Measurements from ENCODE around the gene TNFRSF18. TPM values are rescaled to one million over a fixed set of nuclear protein-coding genes. Genes with fewer than 3 reads are reported as not detected.

TNFRSF18 gene
- polyA plus RNA-seq, 1 donor from 2014 or later: not detected

- H3F3A ChIP-seq (ENCODE audit: insufficient read depth, low read length, poor library complexity, severe bottlenecking): no peaks in the 10 kb centered on the region
- no peak overlapping the region for H3K27ac ChIP-seq (ENCODE audit: low read length)
- H3K4me3 ChIP-seq (ENCODE audit: low read length): no peak overlapping the region
- no peaks in the 10 kb centered on the region for H3K79me2 ChIP-seq (replicated peaks; ENCODE audit: insufficient read depth, low read length)
- no peaks in the 10 kb centered on the region for H3K9me2 ChIP-seq (ENCODE audit: insufficient read depth, low read length)
- no peaks in the 10 kb centered on the region for H4K20me1 ChIP-seq (ENCODE audit: insufficient read depth)
- TF ChIP-seq RAD21 (conservative IDR thresholded peaks at IDR 0.05): no peak
- no peak for TF ChIP-seq EZH2 (IDR thresholded peaks at IDR 0.05; ENCODE audit: borderline replicate concordance, insufficient read depth, low read length, poor library complexity, severe bottlenecking)
- H3K9me3 ChIP-seq (ENCODE audit: low read length): no peaks in the 10 kb centered on the region
- no peak overlapping the region for H3K9ac ChIP-seq (ENCODE audit: low read length)
- no peak overlapping the region for H3K4me2 ChIP-seq (ENCODE audit: low read length)
- H2AFZ ChIP-seq (ENCODE audit: low read depth, low read length): no peak overlapping the region
- H3K27me3 ChIP-seq (ENCODE audit: insufficient read depth, low read depth, low read length): no peaks in the 10 kb centered on the region
- no peaks in the 10 kb centered on the region for H3K36me3 ChIP-seq (ENCODE audit: insufficient read depth, low read length)
These were observed 48.3 kb downstream of the TNFRSF18 start for GRCh38 chr1:1157914-1158710.

DNA sequence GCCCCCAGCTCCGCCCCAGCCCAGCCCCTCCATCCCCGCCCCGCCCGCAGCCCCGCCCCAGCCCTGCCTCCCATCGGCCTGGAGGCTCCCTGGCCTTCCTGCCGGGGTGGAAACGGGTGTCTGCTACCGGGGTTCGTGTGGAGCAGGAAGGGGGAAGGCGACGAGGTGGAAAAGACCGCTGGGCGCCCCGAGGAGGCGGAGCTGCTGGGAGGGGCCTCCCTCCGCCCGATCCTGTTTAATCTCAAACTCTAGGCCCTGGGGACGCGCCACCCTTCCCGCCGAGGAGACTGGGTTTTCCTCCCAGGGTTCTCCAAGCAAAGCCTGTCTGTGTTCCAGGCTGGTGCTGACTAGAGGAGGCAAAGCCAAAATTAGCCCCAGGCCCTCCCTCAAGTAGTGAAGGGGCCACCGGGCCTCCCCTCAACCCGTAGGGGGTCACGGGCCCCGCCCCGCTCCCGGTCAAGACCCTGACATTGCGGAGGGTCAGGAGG is 48.9 kb downstream of the TNFRSF18 start:
- H3K27ac ChIP-seq (ENCODE audit: low read length): no peak overlapping the region
- no peaks in the 10 kb centered on the region for H4K20me1 ChIP-seq (ENCODE audit: insufficient read depth)
- H3K9ac ChIP-seq (ENCODE audit: low read length): no peak overlapping the region
- H2AFZ ChIP-seq (ENCODE audit: low read depth, low read length): no peak overlapping the region
- no peaks in the 10 kb centered on the region for H3K36me3 ChIP-seq (ENCODE audit: insufficient read depth, low read length)
- H3K4me3 ChIP-seq (ENCODE audit: low read length): no peak overlapping the region
- H3F3A ChIP-seq (ENCODE audit: insufficient read depth, low read length, poor library complexity, severe bottlenecking): no peaks in the 10 kb centered on the region
- no peak overlapping the region for H3K4me2 ChIP-seq (ENCODE audit: low read length)
- no peaks in the 10 kb centered on the region for H3K27me3 ChIP-seq (ENCODE audit: insufficient read depth, low read depth, low read length)
- H3K79me2 ChIP-seq (replicated peaks; ENCODE audit: insufficient read depth, low read length): no peaks in the 10 kb centered on the region
- no peak for TF ChIP-seq RAD21 (conservative IDR thresholded peaks at IDR 0.05)
- no peak for TF ChIP-seq EP300 (conservative IDR thresholded peaks at IDR 0.05; ENCODE audit: poor library complexity, severe bottlenecking)
- TF ChIP-seq REST (IDR thresholded peaks at IDR 0.05; ENCODE audit: borderline replicate concordance): no peak
- TF ChIP-seq CTCF (IDR thresholded peaks at IDR 0.05; ENCODE audit: poor library complexity, severe bottlenecking): no peak
- TF ChIP-seq TAF1 (IDR thresholded peaks at IDR 0.05; ENCODE audit: low read depth): no peak
- TF ChIP-seq POLR2AphosphoS5 (IDR thresholded peaks at IDR 0.05): no peak
- no peak for TF ChIP-seq SMC3 (conservative IDR thresholded peaks at IDR 0.05; ENCODE audit: poor library complexity)
- TF ChIP-seq MXI1 (conservative IDR thresholded peaks at IDR 0.05; ENCODE audit: poor library complexity, severe bottlenecking): no peak
- no peak for TF ChIP-seq EZH2 (IDR thresholded peaks at IDR 0.05; ENCODE audit: borderline replicate concordance, insufficient read depth, low read length, poor library complexity, severe bottlenecking)
- no peaks in the 10 kb centered on the region for H3K9me2 ChIP-seq (ENCODE audit: insufficient read depth, low read length)
- no peaks in the 10 kb centered on the region for H3K9me3 ChIP-seq (ENCODE audit: low read length)

Measured in neural cell (in vitro differentiated cells).